ENCODE results near the gene ST3GAL2.

Gene ST3GAL2

DNA sequence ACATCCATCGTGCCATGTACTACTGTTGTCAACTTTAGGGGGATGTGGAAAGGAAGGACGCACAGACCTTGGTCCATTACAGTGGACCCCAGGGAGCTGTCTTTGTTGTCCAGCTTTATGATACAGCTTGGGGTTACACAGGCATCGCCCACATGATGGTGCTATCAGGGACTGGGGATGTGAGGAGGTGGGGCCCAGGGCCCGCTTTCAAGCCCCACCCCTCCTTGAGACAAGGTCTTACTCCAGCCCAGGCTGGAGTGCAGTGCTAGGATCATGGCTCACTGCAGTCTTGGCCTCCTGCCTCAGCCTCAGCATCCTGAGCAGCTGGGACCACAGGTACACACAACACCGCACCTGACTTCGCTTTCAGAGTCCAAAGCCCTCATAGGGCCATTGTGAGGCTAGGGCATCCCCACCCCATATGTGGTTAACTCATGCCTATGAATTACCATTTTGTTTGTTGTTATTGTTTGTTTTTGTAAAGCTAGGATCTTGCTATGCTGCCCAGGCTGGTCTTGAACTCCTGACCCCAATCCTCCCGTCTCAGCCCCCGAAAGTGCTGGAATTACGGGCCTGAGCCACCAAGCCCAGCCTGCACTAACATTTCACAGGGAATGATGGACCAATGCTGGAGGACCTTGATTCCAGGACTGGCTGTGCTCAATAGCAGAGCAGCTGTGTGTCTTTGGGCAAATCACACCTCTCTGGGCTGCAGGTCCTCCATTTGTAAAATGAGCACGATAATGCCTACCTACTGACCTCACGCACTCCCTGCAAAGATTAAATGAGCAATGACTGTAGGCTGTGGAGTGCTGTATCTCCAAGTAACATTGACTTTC, 17.2 kb downstream of the ST3GAL2 start:
- Histone ChIP-seq H3K4me2 (ENCODE audit: low read depth, low read length) (no peak overlapping the region), H3K4me3 (ENCODE audit: low read length) (no peak overlapping the region), H3K9ac (ENCODE audit: low read length) (no peak overlapping the region), H3K9me3 (replicated peaks; ENCODE audit: insufficient read depth, low read length) (no peaks in the 10 kb centered on the region), H3F3A (ENCODE audit: insufficient read depth, low read length) (no peaks in the 10 kb centered on the region), H2AFZ (ENCODE audit: low read length) (no peak overlapping the region), H3K27ac (ENCODE audit: low read length) (no peak overlapping the region), H3K79me2 (ENCODE audit: low read length) (peaks cover 18% of the 10 kb centered on the region), H3K9me2 (replicated peaks; ENCODE audit: insufficient read depth, low read length) (no peaks in the 10 kb centered on the region), H3K4me1 (ENCODE audit: low read length) (peaks cover 18% of the 10 kb centered on the region), H4K20me1 (ENCODE audit: insufficient read depth, low read length) (no peaks in the 10 kb centered on the region), H3K36me3 (replicated peaks; ENCODE audit: insufficient read depth, low read length) (no peaks in the 10 kb centered on the region), H3K27me3 (replicated peaks; ENCODE audit: insufficient read depth, low read length) (no peaks in the 10 kb centered on the region)
- TF ChIP-seq CTCF (IDR thresholded peaks at IDR 0.05; ENCODE audit: low read length) (no peak), EZH2phosphoT487 (IDR thresholded peaks at IDR 0.05; ENCODE audit: low read length) (no peak), EZH2 (optimal IDR thresholded peaks at IDR 0.05; ENCODE audit: low read depth, low read length) (no peak)
- no peak for DNase-seq

DNA sequence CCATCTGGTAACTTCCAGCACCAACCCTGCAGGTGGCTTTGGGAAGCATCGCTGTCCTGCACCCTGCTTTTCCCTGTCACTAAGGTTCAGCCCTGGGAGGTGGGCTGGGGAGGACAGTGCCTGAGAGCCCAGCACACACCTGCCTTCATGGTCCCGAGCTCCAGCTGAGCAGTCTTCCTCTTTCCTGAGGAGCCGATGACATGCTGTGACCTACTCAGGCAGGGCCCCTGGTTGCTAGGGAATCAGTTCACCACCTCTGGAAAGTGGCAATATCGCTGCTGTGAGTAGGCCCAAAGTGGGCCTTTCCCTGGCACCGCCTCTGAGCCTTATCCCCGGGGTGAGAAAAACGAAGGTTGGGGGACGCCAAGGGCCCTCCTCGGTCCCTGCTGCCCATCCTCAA, 17.9 kb downstream of the ST3GAL2 start:
- H3K9ac ChIP-seq (ENCODE audit: low read length) = no peak overlapping the region
- H3K27me3 ChIP-seq (replicated peaks; ENCODE audit: insufficient read depth, low read length) = no peaks in the 10 kb centered on the region
- H3K27ac ChIP-seq (ENCODE audit: low read length) = no peak overlapping the region
- H3K79me2 ChIP-seq (ENCODE audit: low read length) = peaks cover 21% of the 10 kb centered on the region
- H3K4me3 ChIP-seq (ENCODE audit: low read length) = no peak overlapping the region
- peaks cover 23% of the 10 kb centered on the region for H3K4me1 ChIP-seq (ENCODE audit: low read length)
- TF ChIP-seq CTCF (IDR thresholded peaks at IDR 0.05; ENCODE audit: low read length) = no peak
- TF ChIP-seq EZH2phosphoT487 (IDR thresholded peaks at IDR 0.05; ENCODE audit: low read length) = no peak
- TF ChIP-seq EZH2 (optimal IDR thresholded peaks at IDR 0.05; ENCODE audit: low read depth, low read length) = no peak
- H3K9me2 ChIP-seq (replicated peaks; ENCODE audit: insufficient read depth, low read length) = no peaks in the 10 kb centered on the region
- H3K4me2 ChIP-seq (ENCODE audit: low read depth, low read length) = no peak overlapping the region
- no peaks in the 10 kb centered on the region for H3K36me3 ChIP-seq (replicated peaks; ENCODE audit: insufficient read depth, low read length)
- no peak overlapping the region for H2AFZ ChIP-seq (ENCODE audit: low read length)
- DNase-seq = no peak
- H4K20me1 ChIP-seq (ENCODE audit: insufficient read depth, low read length) = no peaks in the 10 kb centered on the region
- no peaks in the 10 kb centered on the region for H3K9me3 ChIP-seq (replicated peaks; ENCODE audit: insufficient read depth, low read length)
- H3F3A ChIP-seq (ENCODE audit: insufficient read depth, low read length) = peaks cover 6% of the 10 kb centered on the region; the same call in 1 of the 2 replicates

GRCh38 chr16:70419384-70420327, 19.2 kb downstream of the ST3GAL2 start:
- H3K79me2 ChIP-seq (ENCODE audit: low read length) = peaks cover 25% of the 10 kb centered on the region; the same call in 1 of the 2 replicates
- H3K4me3 ChIP-seq (ENCODE audit: low read length) = no peak overlapping the region
- no peaks in the 10 kb centered on the region for H3K27me3 ChIP-seq (replicated peaks; ENCODE audit: insufficient read depth, low read length)
- H3K9ac ChIP-seq (ENCODE audit: low read length) = no peak overlapping the region
- TF ChIP-seq CTCF (IDR thresholded peaks at IDR 0.05; ENCODE audit: low read length) = no peak
- no peak for TF ChIP-seq EZH2 (optimal IDR thresholded peaks at IDR 0.05; ENCODE audit: low read depth, low read length)
- TF ChIP-seq EZH2phosphoT487 (IDR thresholded peaks at IDR 0.05; ENCODE audit: low read length) = no peak
- H2AFZ ChIP-seq (ENCODE audit: low read length) = no peak overlapping the region
- peaks cover 7% of the 10 kb centered on the region; the same call in 1 of the 2 replicates for H3F3A ChIP-seq (ENCODE audit: insufficient read depth, low read length)
- H3K9me2 ChIP-seq (replicated peaks; ENCODE audit: insufficient read depth, low read length) = no peaks in the 10 kb centered on the region
- no peak overlapping the region for H3K4me2 ChIP-seq (ENCODE audit: low read depth, low read length)
- no peak overlapping the region for H3K27ac ChIP-seq (ENCODE audit: low read length)
- no peak for DNase-seq
- no peaks in the 10 kb centered on the region for H4K20me1 ChIP-seq (ENCODE audit: insufficient read depth, low read length)
- peaks cover 25% of the 10 kb centered on the region for H3K4me1 ChIP-seq (ENCODE audit: low read length)
- no peaks in the 10 kb centered on the region for H3K36me3 ChIP-seq (replicated peaks; ENCODE audit: insufficient read depth, low read length)
- no peaks in the 10 kb centered on the region for H3K9me3 ChIP-seq (replicated peaks; ENCODE audit: insufficient read depth, low read length)

Measured in MM.1S (cell line).